K562 (cell line): ENCODE measurements around the gene TTC16. TPM values are rescaled to one million over a fixed set of nuclear protein-coding genes. Genes with fewer than 3 reads are reported as not detected.
A peak's percentile ranks its signal among the peaks of the same experiment; 100 is the strongest.

Experiments used
- ATAC-seq: fragments of 200-7000 bp; cut with Tn5 transposase; 3 replicates; pipeline ENCODE4 v1.9.1; 2020; ENCODE audit warnings: moderate library complexity
- BruUV-seq: library from RNA; stranded (reverse); fragments of 400-500 nt; replicated peaks from 2 replicates; lab custom pipeline; 2021; lab: Mats Ljungman, UMichigan
- CTCF ChIA-PET: fragments of 300-600 bp; formaldehyde crosslinking; extraction: SDS; loops from one replicate; lab custom pipeline; 2021; ENCODE audit warnings: low intra/inter-chr PET ratio; lab: Yijun Ruan, JAX
- POLR2A ChIA-PET: fragments of 300-600, 350-650 bp; sonication (Branson Sonifier 250); formaldehyde crosslinking; extraction: SDS; loops from one replicate; lab custom pipeline; 2021; ENCODE audit warnings: antibody characterized with exemption, inconsistent platforms; lab: Yijun Ruan, JAX
- DNase-seq, 4 experiments: peaks; one replicate each; pipeline versions ENCODE4 v3.0.0 to v3.0.0-alpha.2; 2011 to 2018; ENCODE audit warnings: low spot score in 3 of 4, mixed read lengths in 3 of 4; ENCODE audit errors: extremely low read depth in 1 of 4
- FAIRE-seq: peaks from 2 replicates; lab custom pipeline; 2011; peaks lifted over from hg19 to GRCh38; lab: Jason Lieb, UNC
- H2AFZ ChIP-seq: 2 replicates; pipeline ENCODE4 v1.6.0; 2011; ENCODE audit warnings: low read depth, low read length, control low read depth, inconsistent platforms
- H3K27ac ChIP-seq: fragments of 200-600 bp; 3 replicates; pipeline ENCODE4 v1.8.0; 2011; ENCODE audit warnings: low read depth, mild to moderate bottlenecking, control low read depth, inconsistent platforms, low read length, moderate library complexity, mixed read lengths; ENCODE audit errors: extremely low read depth
- H3K27me3 ChIP-seq, 2 experiments: fragments of 300-600 bp in 1 of 2; 2 replicates in 1 of 2; 3 replicates in 1 of 2; pipeline versions ENCODE4 v1.6.0 to v1.8.0; 2011; ENCODE audit warnings: inconsistent platforms in 2 of 2, low read length in 2 of 2, mild to moderate bottlenecking in 1 of 2, mixed read lengths in 1 of 2, moderate library complexity in 1 of 2; ENCODE audit not compliant: control insufficient read depth in 2 of 2, insufficient read depth in 2 of 2
- H3K36me3 ChIP-seq: fragments of 300-600 bp; 3 replicates; pipeline ENCODE4 v1.8.0; 2011; ENCODE audit warnings: mild to moderate bottlenecking, low read length, inconsistent platforms; ENCODE audit not compliant: control insufficient read depth, insufficient read depth
- H3K4me1 ChIP-seq, 2 experiments: fragments of 200-600 bp in 1 of 2; replicated peaks in 1 of 2; 2 replicates in 1 of 2; 3 replicates in 1 of 2; pipeline versions ENCODE4 v1.5.1 to v1.8.0; 2011; ENCODE audit warnings: inconsistent platforms in 2 of 2, low read length in 2 of 2, mild to moderate bottlenecking in 1 of 2, mixed read lengths in 1 of 2, moderate library complexity in 1 of 2; ENCODE audit not compliant: control insufficient read depth in 2 of 2, insufficient read depth in 2 of 2
- H3K4me2 ChIP-seq: 2 replicates; pipeline ENCODE4 v1.6.1; 2011; ENCODE audit warnings: low read length, control low read depth, inconsistent platforms, mixed read lengths; ENCODE audit not compliant: insufficient read depth
- H3K4me3 ChIP-seq: fragments of 200-600 bp; sonication (generic), shearing (Covaris generic); 2 replicates; pipeline ENCODE4 v1.5.1; 2016; ENCODE audit warnings: control low read depth, inconsistent platforms
- H3K79me2 ChIP-seq: fragments of 200-600 bp; 3 replicates; pipeline ENCODE4 v1.8.0; 2011; ENCODE audit warnings: low read length, inconsistent platforms; ENCODE audit not compliant: control insufficient read depth, insufficient read depth
- H3K9ac ChIP-seq, 2 experiments: 2 replicates each; pipeline versions ENCODE4 v1.6.0 to v1.6.1; 2011; ENCODE audit warnings: low read depth in 2 of 2, low read length in 2 of 2, control low read depth in 1 of 2, inconsistent platforms in 1 of 2, mild to moderate bottlenecking in 1 of 2, mixed read lengths in 1 of 2; ENCODE audit not compliant: insufficient read depth in 1 of 2
- H3K9me1 ChIP-seq: one replicate; pipeline ENCODE4 v1.6.0; 2011; ENCODE audit warnings: inconsistent platforms, mild to moderate bottlenecking, low read length, moderate library complexity; ENCODE audit not compliant: control insufficient read depth, insufficient read depth
- H3K9me3 ChIP-seq: replicated peaks from 2 replicates; pipeline ENCODE4 v1.5.1; 2011; ENCODE audit warnings: low read depth, low read length, inconsistent platforms; ENCODE audit not compliant: control insufficient read depth, insufficient read depth
- H4K20me1 ChIP-seq: replicated peaks from 2 replicates; pipeline ENCODE4 v1.6.1; 2011; ENCODE audit warnings: low read length, inconsistent platforms, mixed read lengths; ENCODE audit not compliant: control insufficient read depth, insufficient read depth
- CTBP1 ChIP-seq: fragments of 450-650 bp; IDR thresholded peaks from 2 replicates; pipeline ENCODE4 v1.6.1; 2016; ENCODE audit warnings: borderline replicate concordance
- DEAF1 ChIP-seq: fragments of 450-650 bp; formaldehyde crosslinking; IDR thresholded peaks from 2 replicates; pipeline ENCODE4 v1.4.0; 2020; ENCODE audit warnings: mild to moderate bottlenecking, moderate library complexity
- ELF2 ChIP-seq: fragments of 250-450 bp; sonication (Bioruptor Pico); IDR thresholded peaks from 2 replicates; pipeline ENCODE4 v1.5.0; 2021; ENCODE audit warnings: mild to moderate bottlenecking
- EP300 ChIP-seq: IDR thresholded peaks from 2 replicates; pipeline ENCODE4 v1.6.1; 2012; ENCODE audit warnings: low read length, improper control_type of control experiment
- ETS2 ChIP-seq: IDR thresholded peaks from 2 replicates; pipeline ENCODE4 v1.6.1; 2016; ENCODE audit warnings: borderline replicate concordance, missing genetic modification characterization, mild to moderate bottlenecking, moderate library complexity, missing compliant biosample characterization; ENCODE audit not compliant: poor library complexity, severe bottlenecking
- ILF3 ChIP-seq: fragments of 450-650 bp; IDR thresholded peaks from 2 replicates; pipeline ENCODE4 v1.6.1; 2018; ENCODE audit warnings: antibody characterized with exemption, mild to moderate bottlenecking, moderate library complexity, borderline replicate concordance
- MAFK ChIP-seq: IDR thresholded peaks from 2 replicates; pipeline ENCODE4 v1.6.1; 2011; ENCODE audit warnings: low read length, improper control_type of control experiment
- NR3C1 ChIP-seq: sonication (generic); formaldehyde crosslinking; IDR thresholded peaks from 2 replicates; pipeline ENCODE4 v1.8.1; 2022; ENCODE audit warnings: missing genetic modification reagents
- PHTF2 ChIP-seq: fragments of 250-450 bp; sonication (Bioruptor Pico); IDR thresholded peaks from 2 replicates; pipeline ENCODE4 v1.5.0; 2021; ENCODE audit warnings: mild to moderate bottlenecking
- SMARCC2 ChIP-seq: fragments of 450-650 bp; IDR thresholded peaks from 2 replicates; pipeline ENCODE4 v1.6.1; 2017; ENCODE audit warnings: antibody characterized with exemption, moderate library complexity, mild to moderate bottlenecking, low read depth
- YBX1 ChIP-seq: fragments of 450-650 bp; IDR thresholded peaks from 2 replicates; pipeline ENCODE4 v1.7.1; 2016; ENCODE audit warnings: mild to moderate bottlenecking
- ZNF780A ChIP-seq: fragments of 250-450 bp; sonication (Bioruptor Pico); IDR thresholded peaks from 2 replicates; pipeline ENCODE4 v1.5.0; 2021; ENCODE audit warnings: mild to moderate bottlenecking
- WGBS: fragments of 100-300 bp; shearing (Covaris generic); methylation state at CpG from one replicate; pipeline ENCODE4 v1.1.6; 2016; ENCODE audit warnings: low coverage, mixed read lengths; ENCODE audit not compliant: insufficient coverage; ENCODE audit errors: missing lambda C conversion rate; 5-methylcytosine and 5-hydroxymethylcytosine counted together
- in situ Hi-C: fragments of 300-500 bp; cut with MboI; formaldehyde crosslinking; loops from 4 replicates; pipeline ENCODE4 v1.15.0; 2018; ENCODE audit warnings: inconsistent platforms, mixed read lengths
- intact Hi-C: fragments of 100-400 bp; cut with micrococcal nuclease; formaldehyde crosslinking; loops from 2 replicates; pipeline ENCODE4 v1.14.2; 2022
- polyA plus RNA-seq, 8 experiments: library from polyadenylated mRNA; depleted of rRNA in 4 of 8; stranded (reverse) in 5 of 8; unstranded in 3 of 8; fragments of >200 nt; fragmentation: Nextera tagmentation in 2 of 8; fragmentation: Illumina TruSeq in 1 of 8; extraction: Ambion mirVana in 2 of 8; extraction: Trizol in 1 of 8; gene quantifications; 2 replicates each; pipeline versions ENCODE4 v1.2.1 to v1.2.3, GENCODE V29; 2011 to 2014; ENCODE audit warnings: inconsistent platforms in 1 of 8, missing spikeins in 1 of 8
- total RNA-seq, 7 experiments: library from RNA; depleted of rRNA in 6 of 7; stranded (reverse); fragments of >200 nt in 6 of 7; fragmentation: Illumina TruSeq in 2 of 7; extraction: Trizol in 2 of 7; gene quantifications; 2 replicates each; pipeline versions ENCODE4 v1.2.1 to v1.2.3, GENCODE V29; 2011 to 2021; ENCODE audit warnings: low replicate concordance in 1 of 7
- TF ChIP-seq, protein P1 (sequence below), 2 experiments: fragments of 200-800 bp in 1 of 2; sonication (Bioruptor generic) in 1 of 2; sonication (generic) in 1 of 2; formaldehyde crosslinking in 1 of 2; IDR thresholded peaks in 1 of 2; conservative IDR thresholded peaks in 1 of 2; 2 replicates each; pipeline versions ENCODE4 v1.5.0 to v1.6.1; 2016 to 2020; ENCODE audit warnings: missing compliant biosample characterization in 1 of 2, missing genetic modification characterization in 1 of 2, missing genetic modification reagents in 1 of 2
- TF ChIP-seq, protein P2 (sequence below): fragments of 450-650 bp; formaldehyde crosslinking; IDR thresholded peaks from 2 replicates; pipeline ENCODE4 v1.4.0; 2020; ENCODE audit warnings: mild to moderate bottlenecking, mixed read lengths

Gene TTC16
- total and polyA plus RNA-seq, 9 of the 15 experiments (the other 6 are each of a cell fraction or from before 2014, with no cell fraction given), result 0.11 TPM; not detected in 8

DNA sequence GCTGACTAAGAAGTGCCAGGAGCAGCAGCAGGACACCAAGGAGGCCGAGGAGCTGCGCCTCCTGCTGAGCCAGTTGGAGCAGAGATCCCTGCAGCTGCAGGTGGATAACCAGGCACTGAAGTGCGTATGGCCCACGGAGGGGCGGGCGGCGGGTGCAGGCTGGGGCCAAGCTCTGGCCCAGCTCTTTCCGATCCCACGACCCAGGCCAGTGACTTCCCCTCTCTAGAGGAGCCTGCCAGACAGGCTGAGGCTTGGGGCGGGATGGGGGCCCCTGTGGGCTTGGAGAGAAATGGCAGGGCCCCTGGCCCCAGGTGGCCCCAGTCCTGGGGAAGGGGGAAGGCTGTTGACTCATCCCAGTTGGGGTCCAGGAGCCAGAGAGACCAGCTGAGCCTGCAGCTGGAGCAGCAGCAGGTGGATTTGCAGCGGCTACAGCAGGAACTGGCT is 4.0 kb upstream of the TTC16 start:
- H3K79me2 ChIP-seq, result 0 out of 3 replicates have a peak, but pooled peaks cover 3% of the 10 kb centered on the region
- intact Hi-C loops (no loop called here), in situ Hi-C loops (no loop called here)
- FAIRE-seq (no peak), ATAC-seq (no peak), DNase-seq (no peak)
- H3K27me3 ChIP-seq, result no peaks in the 10 kb centered on the region
- H3K4me3 ChIP-seq, result no peak overlapping the region
- BruUV-seq, result no TSS peak
- ChIA-PET POLR2A (interaction anchor here (0.5 to 1.5 kb wide), 3 partner anchors 8 to 203 kb away, joined by 4 to 6 read pairs (median 6); no protein-coding TSS in a partner anchor), CTCF (no interaction called here)
- peaks cover 4% of the 10 kb centered on the region for H3K9me1 ChIP-seq
- peak overlapping the region in 1 of 2 experiments; percentile 78; a peak in 2 of 4 replicates for H3K9ac ChIP-seq
- no peak overlapping the region for H2AFZ ChIP-seq
- 0 out of 2 replicates have a peak, but pooled peaks cover 4% of the 10 kb centered on the region for H3K9me3 ChIP-seq
- peaks cover 4 to 59% of the 10 kb centered on the region in 2 experiments; a peak in 4 of 5 replicates for H3K4me1 ChIP-seq
- WGBS, result 68% methylated on average over 9 of the region's 11 CpGs
- H4K20me1 ChIP-seq, result peaks cover 3% of the 10 kb centered on the region; the same call in 1 of the 2 replicates
- H3K27ac ChIP-seq, result no peak overlapping the region
- no peaks in the 10 kb centered on the region for H3K36me3 ChIP-seq
- H3K4me2 ChIP-seq, result no peak overlapping the region
- TF ChIP-seq YBX1 (no peak), NR3C1 (no peak), EP300 (no peak), CTBP1 (no peak), ELF2 (CRISPR knock-in tag) (no peak), ILF3 (no peak), SMARCC2 (no peak), ZNF780A (CRISPR knock-in tag) (no peak), ETS2 (no peak), DEAF1 (CRISPR knock-in tag) (no peak), MAFK (no peak), PHTF2 (CRISPR knock-in tag) (no peak)
- TF ChIP-seq, protein P1, sequence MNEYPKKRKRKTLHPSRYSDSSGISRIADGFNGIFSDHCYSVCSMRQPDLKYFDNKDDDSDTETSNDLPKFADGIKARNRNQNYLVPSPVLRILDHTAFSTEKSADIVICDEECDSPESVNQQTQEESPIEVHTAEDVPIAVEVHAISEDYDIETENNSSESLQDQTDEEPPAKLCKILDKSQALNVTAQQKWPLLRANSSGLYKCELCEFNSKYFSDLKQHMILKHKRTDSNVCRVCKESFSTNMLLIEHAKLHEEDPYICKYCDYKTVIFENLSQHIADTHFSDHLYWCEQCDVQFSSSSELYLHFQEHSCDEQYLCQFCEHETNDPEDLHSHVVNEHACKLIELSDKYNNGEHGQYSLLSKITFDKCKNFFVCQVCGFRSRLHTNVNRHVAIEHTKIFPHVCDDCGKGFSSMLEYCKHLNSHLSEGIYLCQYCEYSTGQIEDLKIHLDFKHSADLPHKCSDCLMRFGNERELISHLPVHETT (CRISPR knock-in tag; conservative IDR thresholded peaks at IDR 0.05 in 1 of 2, IDR thresholded peaks at IDR 0.05 in 1 of 2), result no peak
- TF ChIP-seq, protein P2, sequence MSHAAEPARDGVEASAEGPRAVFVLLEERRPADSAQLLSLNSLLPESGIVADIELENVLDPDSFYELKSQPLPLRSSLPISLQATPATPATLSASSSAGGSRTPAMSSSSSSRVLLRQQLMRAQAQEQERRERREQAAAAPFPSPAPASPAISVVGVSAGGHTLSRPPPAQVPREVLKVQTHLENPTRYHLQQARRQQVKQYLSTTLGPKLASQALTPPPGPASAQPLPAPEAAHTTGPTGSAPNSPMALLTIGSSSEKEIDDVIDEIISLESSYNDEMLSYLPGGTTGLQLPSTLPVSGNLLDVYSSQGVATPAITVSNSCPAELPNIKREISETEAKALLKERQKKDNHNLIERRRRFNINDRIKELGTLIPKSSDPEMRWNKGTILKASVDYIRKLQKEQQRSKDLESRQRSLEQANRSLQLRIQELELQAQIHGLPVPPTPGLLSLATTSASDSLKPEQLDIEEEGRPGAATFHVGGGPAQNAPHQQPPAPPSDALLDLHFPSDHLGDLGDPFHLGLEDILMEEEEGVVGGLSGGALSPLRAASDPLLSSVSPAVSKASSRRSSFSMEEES, result no peak
